HG03378 (cell line): ENCODE measurements around the gene REXO2.

Experiments
- ATAC-seq: cut with Tn5 transposase; IDR thresholded peaks from one replicate; pipeline ENCODE4 v1.9.1; 2021; ENCODE audit warnings: mild to moderate bottlenecking, moderate library complexity; ENCODE audit not compliant: unreplicated experiment

REXO2 gene

GRCh38 chr11:114439229-114440120, at the start of gene REXO2:
REXO2 (plus strand) TSS chr11:114439467; CDS start chr11:114439529, 62 bp downstream.
- peak; percentile 97 for ATAC-seq

- ATAC-seq = no peak
These were observed 46.3 kb upstream of the REXO2 start for GRCh38 chr11:114392735-114393667.

GRCh38 chr11:114395736-114396135, 43.5 kb upstream of the REXO2 start:
- ATAC-seq = no peak

- ATAC-seq = no peak
These were observed 42.4 kb upstream of the REXO2 start for GRCh38 chr11:114396916-114397315.

GRCh38 chr11:114397349-114397982, 41.8 kb upstream of the REXO2 start:
- ATAC-seq = no peak

- no peak for ATAC-seq
These were observed 40.9 kb upstream of the REXO2 start for GRCh38 chr11:114398303-114398920.

GRCh38 chr11:114399490-114400215, 39.6 kb upstream of the REXO2 start:
- peak; percentile 13 for ATAC-seq

GRCh38 chr11:114400216-114400914, 38.9 kb upstream of the REXO2 start, which contains the start of the genes C11orf71 and RBM7:
C11orf71 (minus strand) TSS chr11:114400511; CDS start chr11:114400331, 180 bp downstream.
RBM7 (plus strand) TSS chr11:114400666; CDS start chr11:114400672, 6 bp downstream.
- peak; percentile 94 for ATAC-seq

GRCh38 chr11:114400915-114401223, 38.4 kb upstream of the REXO2 start:
- ATAC-seq = no peak

- no peak for ATAC-seq
These were observed 38.0 kb upstream of the REXO2 start for GRCh38 chr11:114401311-114401710.

GRCh38 chr11:114412946-114413345, 26.3 kb upstream of the REXO2 start:
- no peak for ATAC-seq

- no peak for ATAC-seq
These were observed 25.3 kb upstream of the REXO2 start for GRCh38 chr11:114413958-114414357.

GRCh38 chr11:114416441-114416961, 22.8 kb upstream of the REXO2 start:
- no peak for ATAC-seq

- ATAC-seq = no peak
These were observed 13.0 kb upstream of the REXO2 start for GRCh38 chr11:114426280-114426679.

GRCh38 chr11:114430290-114430689, 9.0 kb upstream of the REXO2 start:
- no peak for ATAC-seq

- no peak for ATAC-seq
These were observed 6.4 kb upstream of the REXO2 start for GRCh38 chr11:114432893-114433292.

GRCh38 chr11:114433376-114433775, 5.9 kb upstream of the REXO2 start:
- ATAC-seq = no peak

GRCh38 chr11:114438303-114438702, 964 bp upstream of the REXO2 start:
- no peak for ATAC-seq
